Vagina (tissue), 2 donors: ENCODE results near the gene SIPA1L3.

ENCODE experiments used
- CTCF ChIP-seq, 3 experiments: fragments of 450-650 bp in 2 of 3; fragments of 200-600 bp in 1 of 3; sonication (generic) in 1 of 3; IDR thresholded peaks; one replicate each; pipeline ENCODE4 v1.5.1; 2017 to 2019; ENCODE audit warnings: antibody characterized with exemption in 3 of 3, mild to moderate bottlenecking in 2 of 3, moderate library complexity in 2 of 3
- POLR2A ChIP-seq, 2 donors: fragments of 450-650 bp; IDR thresholded peaks; one replicate each; pipeline ENCODE4 v1.6.1; 2017; ENCODE audit warnings: antibody characterized with exemption in 2 of 2, mild to moderate bottlenecking in 2 of 2, moderate library complexity in 2 of 2
- POLR2AphosphoS5 ChIP-seq, 2 donors: sonication (generic); formaldehyde crosslinking; IDR thresholded peaks; one replicate each; pipeline ENCODE4 v1.9.0; 2017; ENCODE audit warnings: antibody characterized with exemption in 2 of 2, mild to moderate bottlenecking in 2 of 2, low read depth in 1 of 2; ENCODE audit not compliant: insufficient read depth in 1 of 2

- no peak for TF ChIP-seq CTCF (IDR thresholded peaks at IDR 0.05)
- no peak for TF ChIP-seq POLR2A (IDR thresholded peaks at IDR 0.05)
- TF ChIP-seq POLR2AphosphoS5 (IDR thresholded peaks at IDR 0.05; ENCODE audit: insufficient read depth in 1 of 2, low read depth in 1 of 2): no peak
Observed at GRCh38 chr19:37938353-37938752, 31.3 kb downstream of the SIPA1L3 start.
